A549 (cell line): Measurements from ENCODE around the gene TUNAR. TPM values are rescaled to one million over a fixed set of nuclear protein-coding genes. Genes with fewer than 3 reads are reported as not detected.

ENCODE experiments used
- ATAC-seq, 2 experiments: fragments of 200-7000 bp in 1 of 2; fragments of >200 bp in 1 of 2; cut with Nextera tagmentation in 1 of 2; cut with Tn5 transposase in 1 of 2; 3 replicates each; pipeline versions ENCODE4 v1.8.0 to v1.9.1; 2018 to 2020; ENCODE audit warnings: mild to moderate bottlenecking in 1 of 2, moderate library complexity in 1 of 2
- CTCF ChIA-PET: fragments of 300-600 bp; sonication (Branson Sonifier 250); formaldehyde crosslinking; extraction: SDS; loops from one replicate; lab custom pipeline; 2021; ENCODE audit warnings: antibody characterized with exemption, inconsistent platforms; lab: Yijun Ruan, JAX
- POLR2A ChIA-PET: fragments of 350-600 bp; formaldehyde crosslinking; extraction: SDS; loops from one replicate; lab custom pipeline; 2021; ENCODE audit warnings: antibody characterized with exemption, inconsistent platforms; lab: Yijun Ruan, JAX
- DNase-seq, 2 experiments: peaks; one replicate each; pipeline versions ENCODE4 v3.0.0 to v3.0.0-alpha.2; 2011 to 2016; ENCODE audit warnings: low read depth in 1 of 2, low spot score in 1 of 2
- FAIRE-seq: peaks from 2 replicates; lab custom pipeline; 2011; peaks lifted over from hg19 to GRCh38; lab: Jason Lieb, UNC
- H3K27ac ChIP-seq, 2 experiments: fragments of >200 bp; sonication (Bioruptor Twin); formaldehyde crosslinking; 3 replicates each; pipeline ENCODE4 v1.5.1; 2016 to 2017
- H3K4me1 ChIP-seq: fragments of >200 bp; sonication (Bioruptor Twin); formaldehyde crosslinking; 3 replicates; pipeline ENCODE4 v1.6.1; 2016
- H3K4me2 ChIP-seq: fragments of >200 bp; sonication (Bioruptor Twin); formaldehyde crosslinking; 3 replicates; pipeline ENCODE4 v1.6.1; 2016
- H3K4me3 ChIP-seq: fragments of >200 bp; sonication (Bioruptor Twin); formaldehyde crosslinking; 3 replicates; pipeline ENCODE4 v1.5.1; 2016
- H3K9me3 ChIP-seq: fragments of >200 bp; sonication (Bioruptor Twin); formaldehyde crosslinking; 3 replicates; pipeline ENCODE4 v1.6.1; 2016
- CEBPB ChIP-seq, 2 experiments: fragments of >200 bp in 1 of 2; sonication (Bioruptor Twin) in 1 of 2; formaldehyde crosslinking in 1 of 2; IDR thresholded peaks; 2 replicates each; pipeline ENCODE4 v1.6.1; 2012 to 2016
- CHD2 ChIP-seq: fragments of 150-350 bp; IDR thresholded peaks from 2 replicates; pipeline ENCODE4 v1.6.1; 2014; ENCODE audit warnings: low read length; ENCODE audit not compliant: partially characterized antibody
- CHD4 ChIP-seq: fragments of 200-600 bp; sonication (generic); IDR thresholded peaks from 2 replicates; pipeline ENCODE4 v1.6.1; 2016; ENCODE audit warnings: antibody characterized with exemption, mild to moderate bottlenecking, borderline replicate concordance
- EHF ChIP-seq: fragments of 250-450 bp; sonication (Bioruptor Pico); IDR thresholded peaks from 2 replicates; pipeline ENCODE4 v1.5.0; 2020; ENCODE audit warnings: mild to moderate bottlenecking
- EHMT2 ChIP-seq: fragments of 200-600 bp; sonication (generic); IDR thresholded peaks from 2 replicates; pipeline ENCODE4 v1.6.1; 2016; ENCODE audit warnings: antibody characterized with exemption, low read depth, mild to moderate bottlenecking, moderate library complexity
- EP300 ChIP-seq, 2 experiments: fragments of >200 bp; sonication (Bioruptor Twin); formaldehyde crosslinking; IDR thresholded peaks; 2 replicates in 1 of 2; 3 replicates in 1 of 2; pipeline ENCODE4 v1.6.1; 2016 to 2017
- ESRRA ChIP-seq: fragments of 150-350 bp; IDR thresholded peaks from 2 replicates; pipeline ENCODE4 v1.6.1; 2014; ENCODE audit warnings: mild to moderate bottlenecking, low read length, borderline replicate concordance
- FOSB ChIP-seq: fragments of 250-450 bp; sonication (Bioruptor Pico); IDR thresholded peaks from 2 replicates; pipeline ENCODE4 v1.5.0; 2020; ENCODE audit warnings: mild to moderate bottlenecking, moderate library complexity
- FOSL2 ChIP-seq, 2 experiments: fragments of 450-650 bp in 1 of 2; fragments of >200 bp in 1 of 2; sonication (Bioruptor Twin) in 1 of 2; formaldehyde crosslinking; IDR thresholded peaks; 2 replicates each; pipeline versions ENCODE4 v1.5.0 to v1.6.1; 2016 to 2020; ENCODE audit warnings: mild to moderate bottlenecking in 1 of 2, moderate library complexity in 1 of 2
- HEYL ChIP-seq: fragments of 250-450 bp; sonication (Bioruptor Pico); IDR thresholded peaks from 2 replicates; pipeline ENCODE4 v1.8.0; 2021; ENCODE audit warnings: mild to moderate bottlenecking, moderate library complexity
- HOXB13 ChIP-seq: fragments of 250-450 bp; sonication (Bioruptor Pico); IDR thresholded peaks from 2 replicates; pipeline ENCODE4 v1.5.0; 2020; ENCODE audit warnings: low read depth, mild to moderate bottlenecking, moderate library complexity
- JUN ChIP-seq, 2 experiments: fragments of >200 bp; sonication (Bioruptor Twin); formaldehyde crosslinking; IDR thresholded peaks; 2 replicates in 1 of 2; 3 replicates in 1 of 2; pipeline ENCODE4 v1.6.1; 2016 to 2017
- KDM1A ChIP-seq: fragments of 200-600 bp; sonication (generic); IDR thresholded peaks from 2 replicates; pipeline ENCODE4 v1.6.1; 2016; ENCODE audit warnings: low read depth, mild to moderate bottlenecking
- MYC ChIP-seq: IDR thresholded peaks from 2 replicates; pipeline ENCODE4 v1.6.1; 2012; ENCODE audit warnings: mild to moderate bottlenecking, inconsistent platforms, low read length, improper control_type of control experiment, borderline replicate concordance
- NFE2L2 ChIP-seq: fragments of 150-350 bp; conservative IDR thresholded peaks from 2 replicates; pipeline ENCODE4 v1.6.1; 2014; ENCODE audit warnings: low read length
- NR3C1 ChIP-seq: fragments of >200 bp; sonication (Bioruptor Twin); formaldehyde crosslinking; IDR thresholded peaks from 3 replicates; pipeline ENCODE4 v1.6.1; 2017
- POLR2A ChIP-seq: IDR thresholded peaks from 2 replicates; pipeline ENCODE4 v1.6.1; 2012; ENCODE audit warnings: mild to moderate bottlenecking, low read length
- RNF2 ChIP-seq: fragments of 200-600 bp; sonication (generic); IDR thresholded peaks from 2 replicates; pipeline ENCODE4 v1.6.1; 2016; ENCODE audit warnings: low read depth, mild to moderate bottlenecking, antibody characterized with exemption, moderate library complexity, borderline replicate concordance
- SREBF2 ChIP-seq: fragments of 450-650 bp; IDR thresholded peaks from 2 replicates; pipeline ENCODE4 v1.6.1; 2014; ENCODE audit warnings: mild to moderate bottlenecking, moderate library complexity
- TP53 ChIP-seq: fragments of 250-450 bp; sonication (Bioruptor Pico); IDR thresholded peaks from 2 replicates; pipeline ENCODE4 v1.5.0; 2021; ENCODE audit warnings: mild to moderate bottlenecking, moderate library complexity
- ZC3H11A ChIP-seq: fragments of 450-650 bp; IDR thresholded peaks from 2 replicates; pipeline ENCODE4 v1.6.1; 2014; ENCODE audit warnings: antibody characterized with exemption, mild to moderate bottlenecking
- ZNF302 ChIP-seq: fragments of 250-450 bp; sonication (Bioruptor Pico); IDR thresholded peaks from 2 replicates; pipeline ENCODE4 v1.9.0; 2021; ENCODE audit warnings: inconsistent platforms, mild to moderate bottlenecking, moderate library complexity
- WGBS: methylation state at CpG from one replicate; pipeline ENCODE4 v1.1.6; 2017; ENCODE audit errors: missing lambda C conversion rate; 5-methylcytosine and 5-hydroxymethylcytosine counted together
- polyA plus RNA-seq, 4 experiments: library from polyadenylated mRNA; depleted of rRNA in 3 of 4; stranded (reverse); fragments of >200 nt; fragmentation: RNase III in 1 of 4; extraction: RNeasy Plus Mini Kit Qiagen cat#74134 plus additional on column Dnase treatment in 1 of 4; gene quantifications; 2 replicates in 3 of 4; 3 replicates in 1 of 4; pipeline ENCODE4 v1.2.3, GENCODE V29; 2011 to 2017
- TF ChIP-seq, protein P1 (sequence below): fragments of 250-450 bp; sonication (Bioruptor Pico); IDR thresholded peaks from 2 replicates; pipeline ENCODE4 v1.5.0; 2020; ENCODE audit warnings: low read depth, mild to moderate bottlenecking, moderate library complexity
- TF ChIP-seq, protein P2 (sequence below): IDR thresholded peaks from 2 replicates; pipeline ENCODE4 v1.6.1; 2012; ENCODE audit warnings: low read depth, borderline replicate concordance
- TF ChIP-seq, protein P3 (sequence below): fragments of >200 bp; sonication (Bioruptor Twin); formaldehyde crosslinking; IDR thresholded peaks from 3 replicates; pipeline ENCODE4 v1.6.1; 2016
- TF ChIP-seq, protein P4 (sequence below): IDR thresholded peaks from 2 replicates; pipeline ENCODE4 v1.6.1; 2012
- TF ChIP-seq, protein P5 (sequence below): fragments of 250-450 bp; sonication (Bioruptor Pico); IDR thresholded peaks from 2 replicates; pipeline ENCODE4 v1.5.0; 2021; ENCODE audit warnings: mild to moderate bottlenecking, moderate library complexity, borderline replicate concordance
- TF ChIP-seq, protein P6 (sequence below): fragments of >200 bp; sonication (Bioruptor Twin); formaldehyde crosslinking; IDR thresholded peaks from 3 replicates; pipeline ENCODE4 v1.5.1; 2016

TUNAR gene
- polyA plus RNA-seq, 2 of the 4 experiments (the other 2 are of a cell fraction) = not detected

DNA sequence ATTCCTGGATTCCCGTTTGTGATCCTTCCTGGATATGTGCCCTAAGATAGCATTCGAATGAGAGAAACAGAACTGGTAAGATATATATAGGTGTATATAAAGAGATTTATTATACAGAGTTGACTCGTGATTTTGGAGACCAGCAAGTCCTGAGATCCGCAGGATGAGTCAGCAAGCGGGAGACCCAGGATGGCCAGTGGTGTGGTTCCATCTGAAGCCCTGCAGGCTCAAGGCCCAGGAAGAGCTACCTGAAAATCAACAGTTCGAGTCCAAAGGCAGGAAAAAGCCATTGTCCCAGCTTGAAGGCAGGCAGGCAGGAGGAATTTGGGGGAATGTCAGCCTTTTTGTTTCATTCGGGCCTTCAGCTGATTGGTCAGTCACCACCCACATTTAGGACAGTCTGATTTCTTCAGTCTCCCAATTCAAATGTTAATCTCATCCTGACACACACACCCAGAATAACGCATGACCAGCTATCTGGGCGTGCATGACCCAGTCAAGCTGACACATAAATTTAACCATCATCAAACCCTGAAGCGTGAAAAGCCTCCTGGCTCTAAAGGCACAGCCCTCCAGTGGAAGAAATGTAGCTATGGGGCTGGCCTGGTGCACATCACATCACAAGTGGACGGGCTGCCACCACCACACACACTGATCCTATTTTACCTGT, 44.3 kb downstream of the TUNAR start:
- no peak overlapping the region for H3K4me2 ChIP-seq
- FAIRE-seq (no peak), ATAC-seq (no peak), DNase-seq (no peak)
- no peaks in the 10 kb centered on the region for H3K4me1 ChIP-seq
- no peak overlapping the region for H3K27ac ChIP-seq
- no peak overlapping the region for H3K4me3 ChIP-seq
- ChIA-PET POLR2A (no interaction called here), CTCF (interaction anchor here (0.9 kb wide), 1 partner anchor 72 kb away, joined by 3 read pairs; no protein-coding TSS in a partner anchor)
- WGBS = 21% methylated on average over 11 of the region's 11 CpGs
- no peaks in the 10 kb centered on the region for H3K9me3 ChIP-seq
- TF ChIP-seq ZC3H11A (no peak), CHD4 (no peak), MYC (no peak), HOXB13 (CRISPR knock-in tag) (no peak), POLR2A (no peak), CHD2 (no peak), FOSB (CRISPR knock-in tag) (no peak), HEYL (CRISPR knock-in tag) (no peak), JUN (IDR thresholded peaks at IDR 0.05) (no peak), EHMT2 (no peak), KDM1A (no peak), FOSL2 (IDR thresholded peaks at IDR 0.05) (no peak), FOSL2 (CRISPR knock-in tag; IDR thresholded peaks at IDR 0.05) (no peak)
- TF ChIP-seq, protein P1, sequence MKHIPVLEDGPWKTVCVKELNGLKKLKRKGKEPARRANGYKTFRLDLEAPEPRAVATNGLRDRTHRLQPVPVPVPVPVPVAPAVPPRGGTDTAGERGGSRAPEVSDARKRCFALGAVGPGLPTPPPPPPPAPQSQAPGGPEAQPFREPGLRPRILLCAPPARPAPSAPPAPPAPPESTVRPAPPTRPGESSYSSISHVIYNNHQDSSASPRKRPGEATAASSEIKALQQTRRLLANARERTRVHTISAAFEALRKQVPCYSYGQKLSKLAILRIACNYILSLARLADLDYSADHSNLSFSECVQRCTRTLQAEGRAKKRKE (CRISPR knock-in tag) = no peak
- TF ChIP-seq, protein P2, sequence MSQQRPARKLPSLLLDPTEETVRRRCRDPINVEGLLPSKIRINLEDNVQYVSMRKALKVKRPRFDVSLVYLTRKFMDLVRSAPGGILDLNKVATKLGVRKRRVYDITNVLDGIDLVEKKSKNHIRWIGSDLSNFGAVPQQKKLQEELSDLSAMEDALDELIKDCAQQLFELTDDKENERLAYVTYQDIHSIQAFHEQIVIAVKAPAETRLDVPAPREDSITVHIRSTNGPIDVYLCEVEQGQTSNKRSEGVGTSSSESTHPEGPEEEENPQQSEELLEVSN = no peak
- TF ChIP-seq, all 56 proteins: peak for 0

DNA sequence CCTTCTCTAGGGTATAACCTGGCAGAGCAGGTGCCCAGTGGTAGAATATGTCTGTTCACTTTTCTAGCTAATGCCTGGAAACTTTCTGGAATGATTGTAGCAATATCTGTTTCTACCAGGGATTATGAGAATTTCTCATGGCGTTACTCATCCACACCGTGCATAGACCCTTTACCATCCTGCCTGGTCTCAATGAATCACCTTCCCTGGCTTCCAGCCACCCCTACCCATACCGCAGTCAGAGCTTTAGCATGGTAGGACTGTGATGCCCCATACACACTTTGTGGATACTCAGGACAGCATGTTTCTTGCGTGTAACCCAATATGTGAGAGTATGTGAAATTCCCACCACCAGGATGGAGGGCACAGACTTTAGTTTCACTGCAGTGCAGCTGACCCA, 45.4 kb downstream of the TUNAR start:
- no peak for ATAC-seq
- no peak overlapping the region for H3K4me2 ChIP-seq
- TF ChIP-seq, protein P3, sequence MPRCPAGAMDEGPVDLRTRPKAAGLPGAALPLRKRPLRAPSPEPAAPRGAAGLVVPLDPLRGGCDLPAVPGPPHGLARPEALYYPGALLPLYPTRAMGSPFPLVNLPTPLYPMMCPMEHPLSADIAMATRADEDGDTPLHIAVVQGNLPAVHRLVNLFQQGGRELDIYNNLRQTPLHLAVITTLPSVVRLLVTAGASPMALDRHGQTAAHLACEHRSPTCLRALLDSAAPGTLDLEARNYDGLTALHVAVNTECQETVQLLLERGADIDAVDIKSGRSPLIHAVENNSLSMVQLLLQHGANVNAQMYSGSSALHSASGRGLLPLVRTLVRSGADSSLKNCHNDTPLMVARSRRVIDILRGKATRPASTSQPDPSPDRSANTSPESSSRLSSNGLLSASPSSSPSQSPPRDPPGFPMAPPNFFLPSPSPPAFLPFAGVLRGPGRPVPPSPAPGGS = no peak
- TF ChIP-seq FOSL2 (IDR thresholded peaks at IDR 0.05) (no peak), FOSL2 (CRISPR knock-in tag; IDR thresholded peaks at IDR 0.05) (no peak), EP300 (IDR thresholded peaks at IDR 0.05) (no peak), NR3C1 (no peak), ESRRA (no peak), POLR2A (no peak), HEYL (CRISPR knock-in tag) (no peak), RNF2 (no peak), CEBPB (IDR thresholded peaks at IDR 0.05) (no peak)
- TF ChIP-seq, protein P4, sequence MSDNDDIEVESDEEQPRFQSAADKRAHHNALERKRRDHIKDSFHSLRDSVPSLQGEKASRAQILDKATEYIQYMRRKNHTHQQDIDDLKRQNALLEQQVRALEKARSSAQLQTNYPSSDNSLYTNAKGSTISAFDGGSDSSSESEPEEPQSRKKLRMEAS = no peak
- ChIA-PET POLR2A (no interaction called here), CTCF (interaction anchor here (0.5 kb wide), 1 partner anchor 358 kb away, joined by 4 read pairs; no protein-coding TSS in a partner anchor)
- H3K9me3 ChIP-seq = no peaks in the 10 kb centered on the region
- no peaks in the 10 kb centered on the region for H3K4me1 ChIP-seq
- FAIRE-seq = no peak
- no peak for DNase-seq
- WGBS = 5% methylated on average over 4 of the region's 4 CpGs
- H3K27ac ChIP-seq = no peak overlapping the region
- no peak overlapping the region for H3K4me3 ChIP-seq

DNA sequence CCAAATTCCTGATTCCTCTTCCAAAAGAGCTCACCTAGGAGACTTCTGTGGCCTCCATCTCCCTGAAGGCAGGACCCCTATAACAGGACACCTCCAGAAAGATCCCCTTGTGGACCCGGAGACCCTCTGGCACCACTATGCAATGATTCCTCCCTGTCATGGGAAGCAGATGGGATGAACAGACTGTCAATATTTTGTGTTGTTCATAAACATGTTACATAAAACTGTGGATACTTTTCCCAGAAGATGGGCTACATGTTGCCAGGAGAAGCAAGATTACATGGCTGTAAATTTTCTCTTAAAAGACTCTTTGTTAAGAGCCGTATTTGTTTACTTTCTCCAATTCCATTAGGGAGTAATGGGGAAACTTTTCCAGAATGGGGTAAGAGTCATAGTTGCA, 52.1 kb downstream of the TUNAR start:
- H3K4me1 ChIP-seq = no peaks in the 10 kb centered on the region
- WGBS = 0% methylated on average over 2 of the region's 2 CpGs
- no peak for FAIRE-seq
- ChIA-PET CTCF (no interaction called here), POLR2A (no interaction called here)
- no peak for ATAC-seq
- no peak for DNase-seq
- H3K27ac ChIP-seq = no peak overlapping the region
- H3K9me3 ChIP-seq = no peaks in the 10 kb centered on the region
- H3K4me3 ChIP-seq = no peak overlapping the region
- H3K4me2 ChIP-seq = no peak overlapping the region
- TF ChIP-seq ZNF302 (CRISPR knock-in tag) (no peak), SREBF2 (no peak), NFE2L2 (no peak), MYC (no peak), KDM1A (no peak), TP53 (CRISPR knock-in tag) (no peak), ZC3H11A (no peak), FOSB (CRISPR knock-in tag) (no peak), HOXB13 (CRISPR knock-in tag) (no peak), EHF (no peak)
- TF ChIP-seq, protein P5, sequence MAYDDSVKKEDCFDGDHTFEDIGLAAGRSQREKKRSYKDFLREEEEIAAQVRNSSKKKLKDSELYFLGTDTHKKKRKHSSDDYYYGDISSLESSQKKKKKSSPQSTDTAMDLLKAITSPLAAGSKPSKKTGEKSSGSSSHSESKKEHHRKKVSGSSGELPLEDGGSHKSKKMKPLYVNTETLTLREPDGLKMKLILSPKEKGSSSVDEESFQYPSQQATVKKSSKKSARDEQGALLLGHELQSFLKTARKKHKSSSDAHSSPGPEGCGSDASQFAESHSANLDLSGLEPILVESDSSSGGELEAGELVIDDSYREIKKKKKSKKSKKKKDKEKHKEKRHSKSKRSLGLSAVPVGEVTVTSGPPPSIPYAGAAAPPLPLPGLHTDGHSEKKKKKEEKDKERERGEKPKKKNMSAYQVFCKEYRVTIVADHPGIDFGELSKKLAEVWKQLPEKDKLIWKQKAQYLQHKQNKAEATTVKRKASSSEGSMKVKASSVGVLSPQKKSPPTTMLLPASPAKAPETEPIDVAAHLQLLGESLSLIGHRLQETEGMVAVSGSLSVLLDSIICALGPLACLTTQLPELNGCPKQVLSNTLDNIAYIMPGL = no peak
- TF ChIP-seq, protein P6, sequence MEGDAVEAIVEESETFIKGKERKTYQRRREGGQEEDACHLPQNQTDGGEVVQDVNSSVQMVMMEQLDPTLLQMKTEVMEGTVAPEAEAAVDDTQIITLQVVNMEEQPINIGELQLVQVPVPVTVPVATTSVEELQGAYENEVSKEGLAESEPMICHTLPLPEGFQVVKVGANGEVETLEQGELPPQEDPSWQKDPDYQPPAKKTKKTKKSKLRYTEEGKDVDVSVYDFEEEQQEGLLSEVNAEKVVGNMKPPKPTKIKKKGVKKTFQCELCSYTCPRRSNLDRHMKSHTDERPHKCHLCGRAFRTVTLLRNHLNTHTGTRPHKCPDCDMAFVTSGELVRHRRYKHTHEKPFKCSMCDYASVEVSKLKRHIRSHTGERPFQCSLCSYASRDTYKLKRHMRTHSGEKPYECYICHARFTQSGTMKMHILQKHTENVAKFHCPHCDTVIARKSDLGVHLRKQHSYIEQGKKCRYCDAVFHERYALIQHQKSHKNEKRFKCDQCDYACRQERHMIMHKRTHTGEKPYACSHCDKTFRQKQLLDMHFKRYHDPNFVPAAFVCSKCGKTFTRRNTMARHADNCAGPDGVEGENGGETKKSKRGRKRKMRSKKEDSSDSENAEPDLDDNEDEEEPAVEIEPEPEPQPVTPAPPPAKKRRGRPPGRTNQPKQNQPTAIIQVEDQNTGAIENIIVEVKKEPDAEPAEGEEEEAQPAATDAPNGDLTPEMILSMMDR = no peak
